GM12872 (cell line): ENCODE data around the gene EYS.

ENCODE experiments used
- CTCF ChIP-seq: IDR thresholded peaks from 3 replicates; pipeline ENCODE4 v1.5.1; 2011; ENCODE audit warnings: low read depth, mild to moderate bottlenecking, low read length, moderate library complexity; ENCODE audit not compliant: insufficient read depth

EYS gene

GRCh38 chr6:64122712-64123375 is 1584.2 kb downstream of the EYS start:
- TF ChIP-seq CTCF = no peak

- TF ChIP-seq CTCF = no peak
Measured at GRCh38 chr6:64121011-64121565, 1585.9 kb downstream of the EYS start.

- TF ChIP-seq CTCF = no peak
Measured at GRCh38 chr6:64113704-64114103, 1593.3 kb downstream of the EYS start.

- no peak for TF ChIP-seq CTCF
Measured at GRCh38 chr6:64104051-64104450, 1603.0 kb downstream of the EYS start.

GRCh38 chr6:64103480-64103879 is 1603.5 kb downstream of the EYS start:
- no peak for TF ChIP-seq CTCF

- TF ChIP-seq CTCF = no peak
Measured at GRCh38 chr6:64100702-64101303, 1606.2 kb downstream of the EYS start.

GRCh38 chr6:64090352-64090751 is 1616.7 kb downstream of the EYS start:
- TF ChIP-seq CTCF = no peak
